GM19395 (cell line): ENCODE results near the gene TEDDM1.

Source experiments
- ATAC-seq: cut with Tn5 transposase; IDR thresholded peaks from one replicate; pipeline ENCODE4 v1.9.1; 2021; ENCODE audit warnings: mild to moderate bottlenecking, moderate library complexity; ENCODE audit not compliant: unreplicated experiment

TEDDM1 gene

DNA sequence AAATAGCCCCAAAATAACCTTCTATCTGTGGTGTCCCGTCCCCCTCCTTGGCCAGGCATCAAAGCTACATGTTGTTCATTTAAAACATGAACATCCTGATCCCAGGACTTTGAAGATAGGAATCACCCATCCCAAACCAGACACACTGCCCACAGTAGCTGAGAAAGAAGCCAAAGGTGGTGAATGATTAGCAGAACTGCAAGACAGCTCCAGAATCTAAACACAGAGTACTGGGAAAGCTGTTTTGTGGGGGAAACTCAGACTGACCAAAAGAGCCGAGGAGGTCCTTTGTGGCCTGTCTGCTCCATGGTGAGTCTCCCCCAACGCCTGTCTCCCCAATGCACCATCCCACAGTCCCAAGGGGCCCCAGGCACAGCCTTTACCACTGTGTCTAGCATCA is 7.3 kb upstream of the TEDDM1 start:
- no peak for ATAC-seq

DNA sequence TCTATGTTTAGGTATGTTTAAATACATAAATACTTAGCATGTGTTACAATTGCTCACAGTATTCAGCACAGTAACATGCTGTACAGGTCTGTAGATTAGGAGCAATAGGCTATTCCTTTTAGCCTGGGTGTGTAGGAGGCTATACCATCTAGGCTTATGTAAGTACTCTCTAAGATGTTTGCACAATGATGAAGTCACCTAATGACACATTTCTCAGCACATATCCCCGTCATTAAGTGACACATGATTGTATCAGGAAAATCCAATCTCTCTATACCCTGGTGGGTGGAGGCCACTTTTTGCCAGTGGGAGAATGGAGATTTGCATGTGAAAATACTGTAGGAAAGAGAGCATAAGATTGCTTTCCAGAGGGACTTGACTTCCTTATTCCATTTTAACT is 5.5 kb upstream of the TEDDM1 start:
- ATAC-seq, result no peak

DNA sequence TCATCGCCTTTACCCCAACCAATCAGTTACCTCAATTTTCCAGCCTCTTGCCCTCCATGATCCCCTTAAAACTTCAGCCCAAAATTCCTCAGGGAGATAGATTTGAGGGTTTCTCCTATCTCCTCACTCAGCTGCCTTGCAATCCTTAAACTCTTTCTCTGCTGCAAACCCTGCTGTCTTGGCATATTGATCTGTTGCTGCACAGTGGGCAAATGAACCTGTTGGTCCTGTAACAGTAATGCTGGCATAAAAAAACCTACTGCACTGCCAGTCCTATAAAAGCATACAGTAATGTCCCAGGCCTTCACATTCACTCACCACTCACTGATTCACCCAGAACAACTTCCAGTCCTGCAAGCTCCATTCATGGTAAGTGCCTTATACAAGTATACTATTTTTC is 5.1 kb upstream of the TEDDM1 start:
- no peak for ATAC-seq

DNA sequence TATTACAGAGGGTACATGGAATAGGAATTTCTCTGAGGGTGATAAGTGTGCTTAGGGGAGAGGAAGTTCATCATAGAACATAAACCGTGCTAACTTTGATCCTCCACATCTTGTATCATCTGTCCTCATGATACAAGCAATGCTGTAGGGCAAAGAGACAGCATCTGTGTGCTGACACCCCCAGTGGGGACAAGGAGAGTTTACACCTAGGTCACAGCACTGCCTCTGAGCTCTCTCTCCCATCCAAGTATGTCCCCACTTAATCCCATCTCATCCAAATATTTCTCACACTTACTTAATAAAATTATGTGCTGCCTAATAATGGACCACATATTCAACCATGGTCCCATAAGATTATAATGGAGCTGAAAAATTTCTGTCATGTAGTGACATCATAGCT is 4.3 kb upstream of the TEDDM1 start:
- ATAC-seq, result no peak

DNA sequence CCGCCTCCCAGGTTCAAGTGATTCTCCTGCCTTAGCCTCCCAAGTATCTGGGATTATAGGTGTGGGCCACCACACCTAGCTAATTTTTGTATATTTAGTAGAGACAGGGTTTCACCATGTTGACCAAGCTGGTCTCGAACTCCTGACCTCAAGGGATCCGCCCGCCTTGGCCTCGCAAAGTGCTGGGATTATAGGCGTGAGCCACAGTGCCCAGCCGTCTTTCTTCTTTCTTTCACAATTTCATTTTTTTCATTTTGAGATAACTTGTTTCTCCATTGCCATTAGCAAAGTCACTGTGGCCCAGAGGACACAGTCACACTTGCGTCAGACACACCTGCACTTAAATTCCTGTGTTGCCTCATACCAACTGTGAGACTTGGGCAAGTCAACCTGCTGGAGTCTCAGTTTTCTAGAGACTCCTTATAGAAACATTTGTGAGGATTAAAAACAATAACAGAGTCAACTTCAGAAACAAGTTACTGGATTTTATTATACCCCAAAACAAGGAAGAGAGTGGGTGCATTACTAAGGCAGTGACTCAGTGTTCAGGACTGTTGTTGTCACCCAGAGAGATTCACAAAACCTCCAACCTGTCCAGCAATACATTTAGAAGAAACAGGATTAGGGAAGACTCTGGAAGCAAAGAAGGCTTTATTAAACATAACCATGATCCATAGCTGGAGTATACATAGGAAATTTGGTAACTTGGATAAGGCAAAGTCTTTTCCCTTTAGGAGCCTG is 2.6 kb downstream of the TEDDM1 start:
- ATAC-seq, result no peak

DNA sequence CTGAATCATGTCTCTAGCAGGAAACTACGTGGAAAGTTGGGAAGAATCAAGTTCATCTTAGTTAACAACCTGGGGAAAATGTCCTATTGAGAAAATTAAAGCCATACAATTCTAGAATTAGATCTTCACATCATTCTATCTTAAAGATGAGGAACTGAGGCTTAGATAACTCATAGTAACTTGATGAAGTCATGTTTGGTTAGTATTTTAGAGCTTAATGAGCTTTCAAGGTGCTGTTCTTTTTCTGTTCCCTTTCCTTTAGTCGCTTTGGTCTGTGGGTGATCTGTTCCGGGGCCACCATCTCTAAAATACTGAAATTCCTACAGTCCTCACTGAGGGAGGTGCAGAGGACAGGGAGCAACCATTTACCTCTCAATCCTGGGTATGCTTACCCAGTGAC is 4.6 kb downstream of the TEDDM1 start:
- no peak for ATAC-seq

DNA sequence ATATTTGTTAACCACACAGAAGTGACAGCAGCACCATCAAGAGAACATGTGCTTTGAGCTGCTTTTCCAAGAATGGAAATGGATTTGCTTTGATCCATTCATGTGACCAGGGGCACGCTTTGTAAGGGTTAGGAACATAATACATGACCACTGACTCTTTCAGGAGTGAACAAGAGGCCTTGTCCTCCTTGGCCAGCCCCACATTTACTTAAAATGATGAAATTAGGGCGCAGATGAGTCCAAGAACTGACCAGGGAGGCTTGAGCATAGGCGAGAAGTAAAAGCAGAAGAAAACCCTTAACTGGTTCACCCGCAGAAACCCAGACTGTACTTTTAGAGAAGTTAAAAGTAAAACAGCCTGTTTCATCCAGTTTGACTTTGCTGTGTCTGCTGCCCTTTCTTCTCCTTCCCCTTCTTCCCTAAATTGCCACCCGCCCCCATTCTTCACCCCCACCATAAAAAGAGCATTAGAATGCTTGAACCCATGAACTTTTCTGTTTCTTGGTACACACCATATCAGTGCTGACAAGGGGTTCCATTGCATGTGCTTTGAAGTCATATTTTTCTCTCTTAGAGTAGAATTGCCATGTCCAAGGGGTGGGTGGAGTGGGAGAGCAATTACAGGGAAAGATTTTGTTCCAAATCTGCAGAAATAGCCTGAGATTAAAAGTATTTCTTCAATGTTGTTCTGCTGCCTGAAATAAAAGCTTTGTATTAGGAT is 6.3 kb downstream of the TEDDM1 start:
- ATAC-seq, result no peak

DNA sequence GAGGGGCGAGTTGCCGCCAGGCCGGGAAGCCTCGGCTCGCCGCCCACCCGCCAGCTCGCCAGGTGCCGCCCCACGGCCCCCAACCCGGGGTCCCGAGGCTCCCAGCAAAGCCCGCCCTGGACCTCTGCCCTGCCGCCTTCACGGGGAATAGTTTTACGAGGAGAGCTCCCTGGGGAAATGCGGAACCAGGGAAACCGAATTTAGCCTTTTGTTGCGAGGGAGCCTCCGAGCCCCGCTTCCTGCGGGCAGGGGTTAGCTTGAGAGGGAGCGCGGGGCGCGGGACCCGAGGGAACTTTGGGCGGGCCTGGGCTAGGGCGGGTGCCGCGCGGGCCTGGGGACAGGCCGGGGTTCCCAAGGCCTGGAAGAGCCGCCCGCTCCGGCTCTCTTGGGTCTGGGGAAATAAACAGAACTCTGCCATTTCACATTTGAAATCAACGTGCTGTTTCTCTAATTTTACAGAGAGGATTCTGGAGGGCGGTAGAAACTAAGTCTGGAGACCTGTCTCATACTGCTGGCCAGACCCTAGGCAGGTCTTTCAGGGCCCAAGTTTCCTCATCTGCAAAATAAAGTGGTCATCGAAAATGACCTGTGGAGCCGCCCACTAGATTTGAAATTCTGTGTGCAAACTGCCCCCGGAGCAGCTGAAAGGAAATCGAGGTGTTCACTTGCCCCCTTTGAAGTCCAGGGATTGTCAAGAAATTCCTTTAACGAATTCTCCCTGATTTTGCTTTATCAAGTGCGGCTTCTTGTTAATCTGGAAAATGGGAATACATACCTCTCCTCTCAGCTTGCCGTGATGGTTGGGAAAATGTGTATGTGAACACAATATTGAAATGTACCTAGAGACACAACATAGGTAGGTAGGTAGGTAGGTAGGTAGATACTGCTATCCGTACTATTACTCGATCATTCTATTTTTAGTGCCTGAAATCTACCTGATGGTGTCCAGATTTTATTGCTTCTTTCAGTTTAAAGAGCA is 8.1 kb downstream of the TEDDM1 start:
- peak; percentile 18 for ATAC-seq

DNA sequence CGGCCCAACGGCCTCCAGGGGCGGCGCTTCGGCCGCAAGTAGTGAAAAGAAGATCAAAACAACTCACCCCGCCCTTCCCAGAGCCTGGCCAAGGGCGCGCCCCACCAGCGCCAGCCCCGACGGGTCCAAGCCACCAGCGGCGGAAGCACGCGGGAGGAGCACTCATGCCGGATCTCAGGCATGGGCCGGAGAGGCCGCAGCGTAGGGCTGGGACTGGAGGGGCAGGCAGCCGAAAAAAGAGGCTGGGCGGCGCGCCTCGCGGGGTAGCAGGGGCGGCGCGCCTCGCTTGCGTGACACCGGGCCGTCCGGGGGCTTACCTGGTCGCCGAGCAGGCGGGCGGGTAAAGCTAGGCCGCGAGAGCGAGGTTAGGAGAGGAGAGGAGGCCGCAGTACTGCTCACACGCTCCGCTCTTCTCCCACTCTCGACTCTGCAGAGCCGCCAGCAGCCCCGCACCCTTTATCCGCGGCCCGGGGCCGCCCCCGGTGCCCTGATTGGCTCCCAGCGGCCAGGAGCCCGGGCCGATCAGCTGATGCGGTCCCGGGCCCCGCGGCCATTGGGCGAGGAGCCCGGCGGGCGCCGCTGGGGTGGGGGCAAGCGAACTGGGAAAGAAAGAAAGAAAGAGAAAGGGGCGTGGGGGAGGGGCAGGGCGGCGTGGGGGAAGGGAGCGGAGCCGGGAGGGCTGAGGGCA is 9.0 kb downstream of the TEDDM1 start, which contains the start of gene GLUL:
TSS of gene GLUL (minus strand) at position 429 of the 688 bp plus-strand sequence. CDS start 3,053 bp downstream, outside the sequence.
- peak; percentile 76 for ATAC-seq

DNA sequence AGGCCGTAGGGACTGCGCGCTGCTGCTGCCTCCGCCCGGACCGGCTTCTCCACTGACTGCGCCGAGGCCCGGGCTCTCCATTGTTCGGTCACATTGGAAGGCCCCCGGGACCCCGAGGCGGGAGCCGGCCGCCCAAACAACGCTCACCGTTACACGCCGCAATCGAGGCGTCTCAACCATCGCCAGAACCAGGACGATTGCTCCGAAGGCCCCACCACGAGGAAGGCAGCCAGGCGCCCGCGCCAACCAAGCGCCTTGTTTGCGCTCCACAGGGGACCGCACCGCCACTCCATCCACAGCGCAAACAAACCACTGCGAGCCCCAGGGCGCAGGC is 9.5 kb downstream of the TEDDM1 start:
- ATAC-seq, result no peak

DNA sequence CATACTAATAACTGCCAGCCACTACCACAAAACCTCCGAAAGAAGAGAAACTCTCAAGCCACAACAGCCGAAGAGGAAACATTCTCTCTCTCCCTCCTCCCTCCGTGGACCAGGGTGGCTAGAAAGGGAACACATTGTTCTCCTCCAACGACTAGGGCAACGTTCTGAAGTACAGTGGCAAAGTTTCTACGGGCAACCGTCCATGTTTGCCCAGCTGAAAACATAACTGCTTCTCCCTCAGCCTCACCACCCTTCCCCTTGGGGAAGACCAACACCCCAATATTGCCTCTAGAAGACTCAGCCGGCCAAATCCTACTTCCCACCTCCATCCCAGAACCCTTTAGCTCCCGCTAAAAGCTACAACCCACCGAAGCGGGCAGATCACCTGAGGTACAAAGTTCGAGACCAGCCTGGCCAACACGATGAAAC is 10.8 kb downstream of the TEDDM1 start:
- no peak for ATAC-seq

DNA sequence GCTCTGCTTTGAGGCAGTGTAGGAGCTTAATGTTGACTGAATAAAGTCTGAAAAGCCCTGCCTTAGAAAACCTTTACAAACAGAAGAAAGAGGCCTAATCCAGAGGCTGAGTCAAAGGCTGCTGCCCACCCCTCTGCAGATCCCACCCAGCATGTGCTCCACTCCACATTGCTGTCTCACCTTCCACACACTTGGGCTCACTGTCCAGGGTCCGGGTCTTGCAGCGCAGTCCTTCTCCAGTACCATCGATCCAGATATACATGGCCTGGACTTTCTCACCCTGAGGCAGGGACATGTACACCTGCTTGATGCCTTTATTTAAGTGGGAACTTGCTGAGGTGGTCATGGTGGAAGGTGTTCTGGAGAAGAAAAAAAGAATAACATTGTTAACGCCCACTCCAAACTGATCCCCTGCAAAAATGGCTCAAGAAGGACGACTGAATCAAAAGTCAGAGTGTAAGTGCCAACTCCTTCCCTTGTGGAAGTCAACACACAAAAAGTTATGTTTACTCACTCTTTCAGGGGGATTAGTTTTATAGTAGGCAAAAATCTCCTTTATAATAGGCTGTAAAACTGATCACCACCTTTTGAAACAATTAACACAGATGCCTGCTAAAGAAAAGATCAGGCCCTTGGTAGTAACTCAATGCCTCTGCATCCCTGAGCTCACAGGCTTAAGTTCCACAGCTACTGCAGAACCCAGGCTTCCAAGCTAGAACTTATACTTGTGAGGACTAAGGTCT is 11.9 kb downstream of the TEDDM1 start:
- ATAC-seq, result no peak

DNA sequence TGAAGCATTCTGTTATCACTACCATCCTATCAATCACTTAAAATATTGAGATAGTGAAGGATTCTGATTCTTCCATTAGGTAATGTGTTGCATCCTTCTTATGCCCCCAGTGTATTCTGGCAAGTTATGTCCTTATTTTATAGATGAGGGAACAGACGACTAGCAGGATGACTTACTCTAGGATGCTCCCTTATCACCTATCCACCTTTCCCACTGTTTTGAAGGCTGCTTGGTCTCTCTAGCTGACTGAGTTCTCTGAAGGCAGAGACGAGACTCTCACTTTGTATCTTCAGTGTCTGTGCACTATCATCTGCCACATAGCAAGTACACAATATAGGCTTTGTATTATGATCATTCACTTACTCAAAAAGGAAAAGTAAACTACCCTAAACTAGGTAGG is 12.9 kb downstream of the TEDDM1 start:
- ATAC-seq, result no peak

DNA sequence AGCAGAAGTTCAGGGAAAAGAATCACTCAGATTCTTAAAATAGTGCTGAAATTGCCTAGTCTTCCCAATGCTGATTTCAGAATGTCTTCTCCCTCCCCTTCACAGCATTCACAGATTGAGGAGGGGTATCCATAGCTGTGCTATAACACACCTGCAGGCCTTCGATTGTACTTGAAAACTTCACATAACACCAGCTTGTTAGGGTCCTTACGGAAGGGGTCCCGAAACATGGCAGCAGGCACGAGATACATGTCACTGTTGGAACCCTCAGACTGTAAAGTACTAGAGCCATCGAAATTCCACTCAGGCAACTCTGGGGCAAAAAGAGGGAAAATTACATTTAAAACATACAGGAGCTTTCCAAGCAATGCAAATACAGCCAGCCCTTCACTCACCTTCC is 13.5 kb downstream of the TEDDM1 start:
- no peak for ATAC-seq

DNA sequence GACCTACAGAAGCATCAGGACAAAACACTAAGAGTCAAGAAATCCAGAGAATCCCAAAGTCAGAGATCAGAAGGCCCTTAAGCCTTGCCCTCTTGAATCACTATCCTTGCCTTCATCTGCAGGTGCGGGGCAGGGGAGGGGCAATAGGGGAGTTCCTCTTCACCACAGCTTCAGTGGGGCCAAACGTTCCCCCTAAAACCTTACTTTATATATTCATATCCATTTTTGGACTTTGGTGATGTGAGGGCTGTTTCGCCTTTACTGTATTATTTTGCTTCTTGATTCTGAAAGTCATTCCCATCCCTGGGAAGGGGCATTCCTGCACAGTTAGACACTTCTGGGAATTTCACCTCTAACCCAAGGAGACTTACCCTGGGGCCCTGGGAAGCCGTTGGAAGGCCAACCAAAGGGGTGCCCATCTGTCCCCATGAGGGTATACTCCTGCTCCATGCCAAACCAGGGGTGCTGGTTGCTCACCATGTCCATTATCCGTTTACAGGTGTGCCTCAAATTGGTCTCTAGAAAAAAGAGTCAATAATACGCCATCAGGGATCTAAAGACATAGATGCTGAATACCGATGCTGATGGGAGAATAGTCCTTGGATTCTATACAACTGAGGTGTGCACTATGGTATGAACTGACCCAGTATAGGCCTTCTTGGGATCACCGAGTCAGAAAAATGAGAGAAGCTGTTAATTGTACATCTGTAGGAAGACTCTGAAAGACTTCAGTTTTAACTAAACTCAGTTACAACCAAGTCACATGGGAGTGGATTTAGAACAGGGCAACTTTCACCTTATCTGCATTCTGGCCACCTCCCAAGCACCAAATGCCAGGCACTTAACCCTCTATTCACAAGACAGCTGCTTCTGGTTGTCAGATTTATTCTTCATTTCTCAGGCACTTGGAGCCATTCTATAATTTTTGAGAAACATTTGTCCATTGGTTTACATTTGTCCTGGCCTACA is 14.3 kb downstream of the TEDDM1 start:
- no peak for ATAC-seq

DNA sequence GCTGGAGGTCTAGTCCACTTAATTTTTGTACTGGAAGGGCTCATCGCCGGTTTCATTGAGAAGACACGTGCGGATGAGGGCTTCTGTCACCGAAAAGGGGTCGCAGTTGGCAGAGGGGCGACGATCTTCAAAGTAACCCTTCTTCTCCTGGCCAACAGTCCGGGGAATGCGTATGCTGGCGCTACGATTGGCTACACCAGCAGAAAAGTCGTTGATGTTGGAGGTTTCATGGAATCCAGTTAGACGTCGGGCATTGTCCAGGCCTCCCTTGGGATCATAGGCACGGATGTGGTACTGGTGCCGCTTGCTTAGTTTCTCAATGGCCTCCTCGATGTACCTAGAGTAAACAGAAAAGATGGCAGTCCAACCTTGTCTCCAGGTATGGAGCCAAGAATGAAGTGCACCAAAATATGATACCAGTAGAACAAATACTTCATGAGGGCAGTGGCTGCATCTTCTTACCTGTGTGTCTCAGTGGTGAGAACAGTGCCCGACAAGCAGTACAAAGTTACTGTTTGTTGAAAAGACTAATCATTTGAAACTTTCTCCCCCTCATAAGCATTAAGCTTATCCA is 16.0 kb downstream of the TEDDM1 start:
- ATAC-seq, result no peak

DNA sequence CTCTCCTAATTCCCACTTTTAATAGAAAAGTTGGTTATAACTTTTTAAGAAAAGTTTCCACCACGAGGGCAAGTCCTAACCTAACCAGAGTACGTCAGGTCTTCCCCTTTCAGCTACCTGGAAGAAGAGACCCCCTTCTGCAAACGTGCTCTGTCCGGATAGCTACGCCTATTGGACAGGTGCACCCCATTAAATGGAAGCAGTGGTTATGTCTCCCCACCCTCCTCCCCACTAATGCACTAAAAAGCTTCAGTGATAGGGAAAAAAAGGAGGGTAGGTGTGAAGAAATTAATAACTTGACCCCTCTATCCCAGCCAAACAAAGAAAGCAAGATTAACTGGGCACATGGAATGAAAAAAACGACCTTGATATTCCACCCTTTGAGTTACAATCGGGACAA is 16.5 kb downstream of the TEDDM1 start:
- no peak for ATAC-seq

DNA sequence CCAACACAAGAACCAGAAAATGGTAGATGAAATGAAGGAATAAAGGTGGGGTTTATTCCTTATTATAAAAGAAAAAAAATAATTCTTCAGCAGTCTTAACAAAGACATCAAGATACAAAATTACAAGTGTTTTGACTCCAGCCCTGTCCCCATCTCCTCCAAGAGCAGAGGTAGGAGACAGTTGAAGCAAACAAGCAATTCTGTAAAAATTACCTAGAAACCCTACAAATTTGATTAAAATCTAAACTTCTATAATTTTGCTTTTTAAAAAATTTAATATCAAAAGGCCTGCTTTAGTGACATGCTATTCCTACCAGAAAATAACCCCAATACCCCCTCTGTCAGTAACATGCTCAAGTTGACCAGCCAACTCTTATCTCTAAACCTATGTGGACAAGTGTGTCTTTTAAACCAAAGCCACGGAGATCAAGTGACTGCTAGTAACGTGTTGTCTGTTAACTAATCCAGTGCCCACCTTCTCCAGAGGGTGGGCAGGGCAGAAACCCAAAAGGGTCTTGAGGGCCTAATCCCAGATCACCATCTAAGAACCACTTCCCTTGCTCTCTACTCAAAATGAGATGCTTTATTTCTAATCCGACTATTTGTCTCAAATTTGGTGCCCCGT is 17.3 kb downstream of the TEDDM1 start:
- no peak for ATAC-seq
